NCI-H146 treated with DMSO at 0.1 percent for 48 hours (cell line): ENCODE measurements around the gene ACAA1.
"Not testable (repeated sequence)": the region's sequence is repeated elsewhere in the genome, so short reads cannot be mapped to it uniquely, and the experiment has no call there.

Experiments
- DNase-seq: peaks from one replicate; lab custom pipeline; 2025; ENCODE audit not compliant: unreplicated experiment; lab: John Stamatoyannopoulos, UW

ACAA1 gene, protein sequence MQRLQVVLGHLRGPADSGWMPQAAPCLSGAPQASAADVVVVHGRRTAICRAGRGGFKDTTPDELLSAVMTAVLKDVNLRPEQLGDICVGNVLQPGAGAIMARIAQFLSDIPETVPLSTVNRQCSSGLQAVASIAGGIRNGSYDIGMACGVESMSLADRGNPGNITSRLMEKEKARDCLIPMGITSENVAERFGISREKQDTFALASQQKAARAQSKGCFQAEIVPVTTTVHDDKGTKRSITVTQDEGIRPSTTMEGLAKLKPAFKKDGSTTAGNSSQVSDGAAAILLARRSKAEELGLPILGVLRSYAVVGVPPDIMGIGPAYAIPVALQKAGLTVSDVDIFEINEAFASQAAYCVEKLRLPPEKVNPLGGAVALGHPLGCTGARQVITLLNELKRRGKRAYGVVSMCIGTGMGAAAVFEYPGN

DNA sequence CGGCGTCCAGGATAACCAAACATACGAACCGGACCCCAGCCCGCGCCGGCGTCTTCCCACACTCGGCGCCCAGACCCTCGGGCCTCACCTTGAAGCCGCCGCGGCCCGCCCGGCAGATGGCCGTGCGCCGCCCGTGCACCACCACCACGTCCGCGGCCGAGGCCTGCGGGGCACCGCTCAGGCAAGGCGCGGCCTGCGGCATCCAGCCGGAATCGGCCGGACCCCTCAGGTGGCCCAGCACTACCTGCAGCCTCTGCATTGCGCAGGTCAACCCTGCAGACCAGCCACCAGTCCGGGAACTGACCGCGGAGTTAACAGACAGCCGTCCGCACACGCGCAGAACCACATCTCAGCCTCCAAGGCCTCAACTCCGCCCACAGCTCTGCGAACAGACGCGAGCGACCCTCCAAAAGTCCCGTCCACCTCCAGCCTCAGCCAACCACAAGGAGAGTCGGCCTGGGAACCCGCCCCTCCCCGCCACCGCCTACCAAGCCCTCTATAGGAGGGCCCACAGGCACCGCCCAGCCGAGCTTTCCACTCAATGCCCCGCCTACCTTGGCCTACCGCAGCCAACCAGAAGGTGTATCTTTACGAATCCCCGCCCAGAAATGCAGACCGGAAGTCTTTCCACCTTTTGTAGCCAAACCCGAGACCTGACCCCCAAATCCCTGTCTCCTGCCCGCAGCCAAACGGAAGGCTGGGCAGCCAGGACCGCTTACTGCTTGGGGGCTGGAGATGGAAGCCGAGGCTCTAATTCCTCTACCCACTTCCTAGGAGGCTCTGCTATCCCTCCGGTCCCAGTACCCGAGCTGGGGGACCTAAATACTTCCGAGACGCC is at the start of gene ACAA1:
Gene ACAA1, minus strand, starts transcription at position 351 of the 838 bp plus-strand sequence. Its CDS starts 92 bp downstream, at position 259.
- DNase-seq, result peak; percentile 99

DNA sequence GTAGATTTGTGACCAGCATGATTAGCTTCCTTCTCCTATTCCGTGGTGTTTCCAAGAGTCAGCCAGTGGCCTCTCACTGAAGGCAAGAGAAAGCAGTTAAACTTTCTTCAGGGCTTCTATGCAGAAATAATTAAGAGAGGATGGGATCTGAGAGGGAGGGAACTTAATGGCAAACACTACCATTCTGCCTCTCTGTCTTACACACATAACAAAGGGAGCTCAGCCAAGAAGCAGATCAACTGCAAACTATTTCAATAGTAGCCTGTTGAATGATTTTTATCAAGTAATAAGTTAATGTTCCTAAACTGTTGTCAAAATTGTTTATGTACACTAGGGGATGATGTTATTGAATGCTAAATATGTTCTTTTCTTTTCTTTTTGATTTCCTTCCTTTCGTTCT is 40.3 kb upstream of the ACAA1 start:
- no peak for DNase-seq

GRCh38 chr3:38173834-38174418 is 37.0 kb upstream of the ACAA1 start:
- no peak for DNase-seq

GRCh38 chr3:38171622-38172021 is 34.7 kb upstream of the ACAA1 start:
- no peak for DNase-seq

- no peak for DNase-seq
These were observed 33.8 kb upstream of the ACAA1 start for GRCh38 chr3:38170722-38171121.

DNA sequence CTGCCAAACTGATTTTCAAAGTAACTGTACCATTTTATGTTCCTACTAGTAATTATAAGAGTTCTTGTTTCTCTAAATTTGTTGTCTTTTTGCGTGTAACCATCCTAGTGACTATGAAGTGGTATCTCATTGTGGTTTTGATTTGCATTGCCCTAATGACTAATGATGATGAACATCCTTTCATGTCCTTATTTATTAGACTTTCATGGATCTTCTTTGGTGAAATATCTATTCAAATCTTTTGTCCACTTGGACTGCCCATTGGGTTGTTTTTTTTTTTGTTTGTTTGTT is 32.0 kb upstream of the ACAA1 start:
- DNase-seq, result no peak

- no peak for DNase-seq
These were observed 31.5 kb upstream of the ACAA1 start for GRCh38 chr3:38168151-38169026.

GRCh38 chr3:38167591-38167990 is 30.7 kb upstream of the ACAA1 start:
- no peak for DNase-seq

DNA sequence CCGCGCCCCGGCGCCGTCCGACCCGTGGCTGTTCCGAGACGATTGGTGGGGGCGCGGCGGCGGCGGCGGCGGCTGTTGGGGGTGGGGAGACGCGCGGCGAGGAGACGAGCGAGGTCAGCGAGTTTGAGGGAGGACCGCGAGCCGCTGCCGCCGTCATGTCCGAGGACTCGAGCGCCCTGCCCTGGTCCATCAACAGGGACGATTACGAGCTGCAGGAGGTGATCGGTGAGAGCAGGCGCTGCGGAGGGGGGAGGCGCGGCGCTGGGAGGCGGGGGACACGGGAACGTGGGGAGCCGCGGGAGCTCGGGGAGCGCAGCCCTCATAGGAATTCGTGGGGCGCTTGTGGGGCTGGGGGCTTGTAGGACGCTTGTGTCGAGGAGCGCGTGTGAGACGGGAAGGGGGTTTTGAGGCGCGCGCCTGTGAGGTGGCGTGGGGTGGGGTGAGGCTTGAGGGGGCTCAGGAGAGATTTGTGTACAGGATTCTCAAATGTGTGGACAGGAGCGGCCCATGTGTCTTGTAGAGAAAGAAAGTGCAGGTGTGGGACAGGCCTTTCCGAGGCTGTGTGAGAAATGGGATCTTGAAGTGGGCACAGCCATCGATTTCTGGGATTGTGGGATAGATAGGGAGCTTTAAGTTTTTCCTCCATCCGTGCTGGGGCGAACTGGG is 28.9 kb upstream of the ACAA1 start:
- DNase-seq, result peak; percentile 38

DNA sequence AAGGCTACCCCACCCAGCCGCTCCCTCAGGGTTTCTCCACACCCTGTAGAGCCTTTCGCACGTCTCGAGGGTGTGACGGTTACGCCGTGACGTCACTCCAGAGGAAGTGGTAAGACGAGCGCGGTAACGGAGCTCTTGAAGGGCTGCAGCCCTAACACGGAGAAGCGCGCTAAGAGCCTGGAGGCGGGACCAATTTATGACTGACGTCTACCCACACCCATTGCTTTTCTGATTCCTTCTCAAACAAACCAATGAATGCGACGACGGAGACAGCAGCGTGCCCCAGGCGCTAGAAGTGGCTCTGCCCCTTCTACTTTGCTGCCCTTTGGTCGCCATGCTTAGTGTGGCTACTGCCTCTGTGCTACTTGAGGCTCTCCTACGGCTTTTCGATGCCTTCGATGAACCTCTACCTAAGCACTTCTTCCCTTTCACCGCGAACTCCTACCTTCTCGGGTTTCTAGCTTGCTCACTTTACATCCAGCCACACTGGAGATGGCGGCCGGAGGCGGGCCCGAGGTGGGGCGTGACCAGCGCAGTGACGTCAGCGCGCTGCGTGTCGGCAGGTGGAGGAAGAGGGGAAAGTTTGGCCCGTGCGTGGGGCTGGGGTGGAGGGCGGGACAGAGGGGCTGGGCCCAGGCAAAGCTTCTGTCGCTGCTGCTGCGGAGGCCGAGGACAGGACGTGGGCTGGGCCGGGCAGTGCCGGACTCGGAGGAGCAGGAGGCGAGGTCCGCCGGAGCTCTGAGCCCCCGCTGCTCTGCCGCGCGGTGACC is 28.2 kb upstream of the ACAA1 start, which contains the start of gene OXSR1:
Gene OXSR1, plus strand, starts transcription at position 586 of the 770 bp plus-strand sequence. CDS start 340 bp downstream, outside the sequence.
- DNase-seq, result peak; percentile 95

GRCh38 chr3:38164643-38164951 is 27.7 kb upstream of the ACAA1 start:
- DNase-seq, result no peak

DNA sequence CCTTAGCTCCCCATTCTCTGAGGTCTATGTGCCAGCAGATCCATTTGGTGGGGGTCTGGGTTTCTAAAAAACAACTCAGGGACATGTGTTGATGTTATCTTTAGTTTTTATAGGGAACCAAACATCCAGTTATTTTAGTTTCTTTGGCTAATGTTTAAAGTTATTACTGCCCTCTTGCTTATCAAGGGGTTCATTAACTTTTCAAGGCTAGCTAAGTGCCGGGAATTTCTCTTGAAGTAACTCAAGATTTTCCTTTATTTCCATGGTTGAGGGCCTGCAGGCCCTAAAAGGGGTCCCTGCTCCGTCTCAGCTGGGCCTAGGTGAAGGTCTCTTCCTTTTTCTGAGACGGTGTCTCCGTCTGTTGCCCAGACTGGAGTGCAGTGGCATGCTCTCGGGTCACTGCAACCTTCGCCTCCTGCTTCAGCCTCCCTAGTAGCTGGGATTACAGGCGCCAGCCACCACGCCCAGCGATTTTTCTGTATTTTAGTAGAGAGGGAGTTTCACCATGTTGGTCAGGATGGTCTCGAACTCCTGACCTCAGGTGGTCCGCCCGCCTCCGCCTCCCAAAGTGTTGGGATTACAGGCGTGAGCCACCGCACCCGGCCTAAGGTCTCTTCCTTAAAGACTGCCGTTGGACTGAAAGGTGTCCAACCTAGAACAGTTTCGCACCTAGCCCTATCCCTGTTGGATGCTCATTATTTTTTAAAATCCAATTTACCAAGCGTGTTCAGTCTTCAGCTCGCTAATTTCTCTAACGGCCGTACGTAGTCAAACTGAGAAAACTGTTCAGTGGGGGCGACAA is 27.1 kb upstream of the ACAA1 start:
- DNase-seq, result no peak

- DNase-seq, result no peak
These were observed 26.4 kb upstream of the ACAA1 start for GRCh38 chr3:38163117-38163840.

DNA sequence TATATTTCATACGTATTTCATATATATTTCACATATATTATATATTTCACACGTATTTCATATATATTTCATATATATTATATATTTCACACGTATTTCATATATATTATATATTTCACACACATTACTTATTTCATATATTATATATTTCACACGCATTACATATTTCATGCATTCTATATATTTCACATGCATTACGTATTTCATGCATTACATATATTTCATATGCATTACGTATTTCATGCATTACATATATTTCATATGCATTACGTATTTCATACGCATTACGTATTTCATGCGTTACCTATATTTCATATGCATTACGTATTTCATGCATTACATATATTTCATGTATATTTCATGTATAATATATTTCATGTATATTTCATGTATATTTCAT is 23.8 kb upstream of the ACAA1 start:
- not testable (repeated sequence) for DNase-seq

- no peak for DNase-seq
These were observed 21.5 kb upstream of the ACAA1 start for GRCh38 chr3:38158472-38158871.

DNA sequence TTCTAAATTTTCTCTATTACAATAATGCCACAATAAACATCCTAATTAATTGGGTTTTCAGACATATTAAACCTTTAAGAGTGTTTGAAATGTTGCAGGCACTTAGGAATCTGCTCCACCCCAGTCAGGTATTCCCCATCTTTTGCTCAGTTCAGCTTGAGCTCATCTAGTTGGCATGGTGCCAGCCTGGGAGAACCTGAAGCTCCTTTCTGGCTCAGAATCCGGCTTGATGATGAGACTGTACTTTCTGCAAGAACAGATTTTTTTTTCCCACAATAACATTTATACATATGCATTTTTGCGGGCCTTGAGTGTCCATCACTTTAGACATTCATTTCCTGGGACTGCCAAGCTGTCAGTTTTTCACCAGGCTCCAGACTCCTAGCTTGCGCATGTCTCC is 20.7 kb upstream of the ACAA1 start:
- DNase-seq, result no peak

DNA sequence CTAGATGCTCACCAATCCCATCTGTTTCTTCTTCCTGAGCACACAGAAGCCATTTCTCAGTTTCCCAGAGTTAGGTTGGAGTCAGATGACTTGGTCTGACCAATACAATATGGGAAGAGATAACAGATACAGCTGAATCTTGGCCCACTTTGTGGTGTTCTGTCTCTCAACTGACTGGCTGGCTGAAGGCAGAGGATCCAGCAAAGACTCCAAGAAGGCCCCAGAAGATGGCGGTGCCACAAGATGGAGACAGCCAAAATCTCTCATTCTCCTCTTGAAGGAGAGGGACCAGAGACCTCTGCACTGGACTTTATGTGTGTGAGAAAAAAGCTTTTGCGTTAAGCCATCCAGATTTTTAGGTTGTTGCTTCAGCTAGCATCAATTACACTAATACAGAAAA is 20.2 kb upstream of the ACAA1 start:
- no peak for DNase-seq

DNA sequence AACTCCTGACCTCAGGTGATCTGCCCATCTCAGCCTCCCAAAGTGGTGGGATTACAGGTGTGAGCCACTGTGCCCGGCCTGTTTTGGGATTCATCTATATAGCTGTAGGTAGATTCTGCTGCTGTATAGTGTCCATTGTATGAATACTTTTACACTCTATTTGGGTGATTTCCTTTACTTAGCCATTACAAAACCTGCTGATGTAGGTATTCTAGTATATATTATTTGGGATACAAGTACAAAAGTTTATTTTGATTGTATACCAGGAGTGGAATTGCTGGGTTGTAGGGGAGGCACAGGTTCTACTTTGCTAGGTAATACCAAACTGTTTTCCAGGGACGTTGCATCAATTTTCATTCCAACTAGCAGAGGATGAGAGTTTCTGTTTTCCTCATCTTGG is 18.9 kb upstream of the ACAA1 start:
- DNase-seq, result no peak
